PFSK-1 (cell line): ENCODE results near the gene NDUFA12.

Source experiments
- FOXP2 ChIP-seq: optimal IDR thresholded peaks from 2 replicates; pipeline ENCODE3; 2011; ENCODE audit warnings: borderline replicate concordance, control low read depth, inconsistent platforms; ENCODE audit not compliant: insufficient read depth; ENCODE audit errors: extremely low read length, extremely low read depth
- POLR2AphosphoS5 ChIP-seq: IDR thresholded peaks from 2 replicates; pipeline ENCODE4 v1.6.1; 2012; ENCODE audit warnings: low read depth, mild to moderate bottlenecking, control low read depth, low read length, moderate library complexity
- REST ChIP-seq, 2 experiments: IDR thresholded peaks; 2 replicates each; pipeline versions ENCODE4 v1.6.1 to v1.8.0; 2011 to 2012; ENCODE audit warnings: low read depth in 2 of 2, low read length in 2 of 2, control low read depth in 1 of 2, inconsistent platforms in 1 of 2, mild to moderate bottlenecking in 1 of 2, moderate library complexity in 1 of 2; ENCODE audit not compliant: insufficient read depth in 1 of 2
- SIN3A ChIP-seq: IDR thresholded peaks from 2 replicates; pipeline ENCODE4 v1.6.1; 2012; ENCODE audit warnings: mild to moderate bottlenecking, low read length, moderate library complexity, borderline replicate concordance; ENCODE audit not compliant: insufficient read depth
- TAF1 ChIP-seq: IDR thresholded peaks from 2 replicates; pipeline ENCODE4 v1.6.1; 2012; ENCODE audit warnings: low read length, control low read depth, borderline replicate concordance; ENCODE audit not compliant: insufficient read depth

GRCh38 chr12:94965982-94966630 lies 37.4 kb downstream of the NDUFA12 start:
- TF ChIP-seq POLR2AphosphoS5 (no peak), TAF1 (no peak), REST (IDR thresholded peaks at IDR 0.05; ENCODE audit: insufficient read depth in 1 of 2, low read depth in 2 of 2, low read length in 2 of 2) (no peak), SIN3A (no peak), FOXP2 (no peak)
